ENCODE results near the gene OPA1.

OPA1 gene

GRCh38 chr3:193737191-193737751 lies 144.3 kb downstream of the OPA1 start:
- TF ChIP-seq EGR1 (IDR thresholded peaks at IDR 0.05): no peak
- no peak for TF ChIP-seq RAD21 (IDR thresholded peaks at IDR 0.05; ENCODE audit: low read depth)
- TF ChIP-seq CEBPB (IDR thresholded peaks at IDR 0.05): no peak
- no peak for TF ChIP-seq MAX (IDR thresholded peaks at IDR 0.05)
- no peak for TF ChIP-seq FOXM1 (IDR thresholded peaks at IDR 0.05; ENCODE audit: borderline replicate concordance, low read depth)
- TF ChIP-seq USF1 (IDR thresholded peaks at IDR 0.05): no peak
- no peak for TF ChIP-seq TAF1 (IDR thresholded peaks at IDR 0.05; ENCODE audit: low read depth)
- no peak for TF ChIP-seq EP300 (IDR thresholded peaks at IDR 0.05; ENCODE audit: borderline replicate concordance)

- TF ChIP-seq REST (IDR thresholded peaks at IDR 0.05; ENCODE audit: low read depth) (no peak), EP300 (IDR thresholded peaks at IDR 0.05; ENCODE audit: borderline replicate concordance) (no peak), YY1 (IDR thresholded peaks at IDR 0.05; ENCODE audit: low read depth) (no peak), CEBPB (IDR thresholded peaks at IDR 0.05) (no peak), TAF1 (IDR thresholded peaks at IDR 0.05; ENCODE audit: low read depth) (no peak), CREB1 (IDR thresholded peaks at IDR 0.05; ENCODE audit: low read depth) (no peak), NFIC (IDR thresholded peaks at IDR 0.05) (no peak), USF1 (IDR thresholded peaks at IDR 0.05) (no peak), TCF12 (IDR thresholded peaks at IDR 0.05; ENCODE audit: low read depth) (no peak), ZBTB7A (IDR thresholded peaks at IDR 0.05; ENCODE audit: low read depth) (no peak), FOXM1 (IDR thresholded peaks at IDR 0.05; ENCODE audit: borderline replicate concordance, low read depth) (no peak)
Measured at GRCh38 chr3:193742628-193743027, 149.6 kb downstream of the OPA1 start.

- TF ChIP-seq ZBTB7A (IDR thresholded peaks at IDR 0.05; ENCODE audit: low read depth): no peak
- no peak for TF ChIP-seq CREB1 (IDR thresholded peaks at IDR 0.05; ENCODE audit: low read depth)
- no peak for TF ChIP-seq YY1 (IDR thresholded peaks at IDR 0.05; ENCODE audit: low read depth)
- TF ChIP-seq MAX (IDR thresholded peaks at IDR 0.05): no peak
- TF ChIP-seq TEAD4 (IDR thresholded peaks at IDR 0.05): no peak
- TF ChIP-seq NFIC (IDR thresholded peaks at IDR 0.05): no peak
- TF ChIP-seq EP300 (IDR thresholded peaks at IDR 0.05; ENCODE audit: borderline replicate concordance): no peak
- no peak for TF ChIP-seq USF1 (IDR thresholded peaks at IDR 0.05)
- no peak for TF ChIP-seq TCF12 (IDR thresholded peaks at IDR 0.05; ENCODE audit: low read depth)
Measured at GRCh38 chr3:193743702-193744047, 150.7 kb downstream of the OPA1 start.

- TF ChIP-seq USF1 (IDR thresholded peaks at IDR 0.05) (peak; percentile 41), CEBPB (IDR thresholded peaks at IDR 0.05) (no peak)
Measured at GRCh38 chr3:193744048-193744821, 151.2 kb downstream of the OPA1 start.

- TF ChIP-seq EGR1 (IDR thresholded peaks at IDR 0.05) (no peak), CREB1 (IDR thresholded peaks at IDR 0.05; ENCODE audit: low read depth) (no peak), RAD21 (IDR thresholded peaks at IDR 0.05; ENCODE audit: low read depth) (no peak), EP300 (IDR thresholded peaks at IDR 0.05; ENCODE audit: borderline replicate concordance) (no peak), YY1 (IDR thresholded peaks at IDR 0.05; ENCODE audit: low read depth) (no peak), REST (IDR thresholded peaks at IDR 0.05; ENCODE audit: low read depth) (no peak), MAX (IDR thresholded peaks at IDR 0.05) (no peak)
Measured at GRCh38 chr3:193744822-193745684, 152.0 kb downstream of the OPA1 start.
